DMS114 treated with DMSO at 0.1 percent for 48 hours (cell line): ENCODE data around the gene BMP8A.
"Not testable (repeated sequence)": the region's sequence is repeated elsewhere in the genome, so short reads cannot be mapped to it uniquely, and the experiment has no call there.

Source experiments
- DNase-seq: peaks from one replicate; lab custom pipeline; 2025; ENCODE audit not compliant: unreplicated experiment; lab: John Stamatoyannopoulos, UW

BMP8A gene

DNA sequence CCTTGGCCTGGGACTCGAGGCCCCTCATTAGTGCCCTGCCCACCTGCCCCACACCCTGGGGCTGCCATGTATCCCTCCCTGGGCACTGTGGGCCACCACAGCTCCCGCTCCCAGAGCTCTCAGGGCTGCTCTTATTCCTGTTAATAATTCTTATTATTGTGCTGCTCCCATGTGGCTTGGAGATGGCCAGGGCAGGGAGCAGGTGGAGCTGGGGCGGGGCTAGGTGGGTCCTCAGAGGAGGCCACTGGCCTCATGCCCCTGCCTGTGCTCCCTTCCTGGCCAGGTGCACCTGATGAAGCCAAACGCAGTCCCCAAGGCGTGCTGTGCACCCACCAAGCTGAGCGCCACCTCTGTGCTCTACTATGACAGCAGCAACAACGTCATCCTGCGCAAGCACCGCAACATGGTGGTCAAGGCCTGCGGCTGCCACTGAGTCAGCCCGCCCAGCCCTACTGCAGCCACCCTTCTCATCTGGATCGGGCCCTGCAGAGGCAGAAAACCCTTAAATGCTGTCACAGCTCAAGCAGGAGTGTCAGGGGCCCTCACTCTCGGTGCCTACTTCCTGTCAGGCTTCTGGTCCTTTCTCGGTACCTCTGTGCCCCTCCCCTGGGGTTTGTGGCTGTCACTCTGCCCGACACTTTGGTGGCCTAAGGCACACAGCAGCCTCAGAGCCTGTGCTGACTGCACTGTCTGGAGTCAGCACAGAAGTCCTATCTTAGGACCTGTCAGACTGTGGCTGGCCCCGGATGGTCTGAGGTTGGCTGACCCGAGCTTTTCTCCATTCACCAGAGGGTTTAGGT is 34.1 kb downstream of the BMP8A start:
- no peak for DNase-seq

DNA sequence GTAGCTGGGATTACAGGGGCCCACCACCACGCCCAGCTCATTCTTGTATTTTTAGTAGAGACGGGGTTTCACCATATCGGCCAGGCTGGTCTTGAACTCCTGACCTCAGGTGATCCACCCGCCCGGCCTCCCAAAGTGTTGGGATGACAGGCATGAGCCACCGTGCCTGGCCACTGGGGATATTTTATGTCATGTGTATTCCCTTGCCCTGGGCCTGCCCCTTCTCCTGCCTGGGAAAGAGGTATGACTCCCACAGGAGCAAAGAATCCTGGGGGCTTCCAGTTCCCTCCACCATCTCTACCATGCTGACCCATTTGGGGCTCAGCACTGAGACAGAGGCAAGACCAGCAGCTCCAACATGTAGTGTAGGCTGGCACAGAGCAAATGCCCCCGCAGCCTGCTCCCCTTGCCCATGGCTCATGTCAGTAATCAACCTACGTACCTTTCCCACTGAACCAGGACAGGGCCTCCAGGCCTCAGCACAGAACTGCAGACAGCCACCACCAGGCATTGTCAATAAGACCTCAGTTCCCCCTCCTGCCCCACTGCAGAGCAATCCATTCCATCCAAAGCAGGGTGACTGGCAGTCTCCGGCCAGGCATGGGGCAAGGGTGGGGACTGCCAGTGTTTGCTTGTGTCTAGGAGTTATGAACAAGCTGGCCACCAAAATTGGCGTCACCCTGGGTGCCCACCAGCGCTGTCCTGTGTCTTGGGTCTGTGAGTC is 35.2 kb downstream of the BMP8A start:
- no peak for DNase-seq

DNA sequence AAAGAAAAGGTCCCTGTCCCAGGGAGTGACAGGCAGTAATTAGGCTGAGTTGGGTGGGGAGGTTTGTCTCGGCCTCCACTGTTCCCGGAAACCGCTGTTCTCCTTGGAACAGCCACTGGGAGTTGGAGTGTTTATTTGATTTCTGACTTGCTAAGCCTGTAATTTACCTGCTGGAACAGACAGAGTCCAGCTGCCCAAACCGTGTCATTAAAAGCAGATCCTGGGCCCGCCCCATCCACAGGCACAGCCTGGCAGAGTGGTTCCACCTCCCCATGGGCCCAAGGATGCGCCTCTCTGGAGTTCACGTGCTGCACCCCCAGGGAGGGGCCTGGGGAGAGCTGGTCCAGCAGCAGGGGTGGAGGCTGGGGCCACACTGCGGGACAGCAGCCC is 35.7 kb downstream of the BMP8A start:
- not testable (repeated sequence) for DNase-seq

DNA sequence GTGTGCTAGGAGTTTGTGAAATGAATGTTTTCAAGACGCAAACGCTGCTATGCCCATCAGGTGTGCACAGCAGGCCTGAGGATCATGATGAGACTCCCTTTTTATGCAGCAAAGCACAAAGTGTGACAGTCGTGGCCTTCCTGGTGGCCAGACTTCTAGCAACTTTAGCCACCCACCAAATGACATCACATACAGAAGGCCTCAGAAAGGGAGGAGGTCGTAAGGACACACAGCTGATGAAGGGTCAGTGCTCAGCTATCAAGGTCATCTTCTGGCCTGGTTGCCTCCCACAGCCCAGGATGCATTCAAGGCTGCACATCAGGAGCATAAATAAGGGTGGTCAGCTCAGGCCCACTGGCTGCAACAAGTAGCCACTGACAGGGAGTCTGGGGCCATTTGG is 36.6 kb downstream of the BMP8A start:
- no peak for DNase-seq

DNA sequence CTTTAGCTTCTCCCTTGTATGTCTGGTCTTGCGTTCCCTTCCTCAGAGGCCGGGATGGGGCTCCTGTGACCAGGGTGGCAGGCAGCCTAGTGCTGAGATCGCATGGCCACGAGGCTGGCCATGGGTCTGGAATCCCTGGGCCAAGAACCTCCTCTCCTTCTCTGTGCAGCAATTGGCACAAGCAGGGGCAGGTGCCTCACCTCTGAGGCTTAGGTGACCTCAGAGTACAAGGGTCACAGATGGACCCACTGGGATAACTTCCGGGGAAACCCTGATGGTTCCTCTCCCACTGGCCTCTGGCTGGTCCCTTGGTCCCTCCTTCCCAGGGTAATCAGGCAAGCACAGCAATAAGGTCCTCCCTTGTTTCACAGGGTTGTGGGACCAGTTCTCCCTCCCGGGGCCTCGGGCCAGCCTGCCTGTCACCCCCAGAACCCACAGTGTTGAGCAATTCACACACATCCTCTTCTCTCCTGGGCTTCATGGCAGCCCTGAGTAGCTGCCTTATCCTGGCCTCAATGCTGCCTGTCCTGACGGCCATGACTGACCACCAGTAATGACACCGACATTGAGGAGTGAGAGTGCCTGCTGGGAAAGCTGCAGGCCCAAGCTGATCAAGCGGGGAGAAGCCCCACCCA is 38.6 kb downstream of the BMP8A start:
- no peak for DNase-seq

DNA sequence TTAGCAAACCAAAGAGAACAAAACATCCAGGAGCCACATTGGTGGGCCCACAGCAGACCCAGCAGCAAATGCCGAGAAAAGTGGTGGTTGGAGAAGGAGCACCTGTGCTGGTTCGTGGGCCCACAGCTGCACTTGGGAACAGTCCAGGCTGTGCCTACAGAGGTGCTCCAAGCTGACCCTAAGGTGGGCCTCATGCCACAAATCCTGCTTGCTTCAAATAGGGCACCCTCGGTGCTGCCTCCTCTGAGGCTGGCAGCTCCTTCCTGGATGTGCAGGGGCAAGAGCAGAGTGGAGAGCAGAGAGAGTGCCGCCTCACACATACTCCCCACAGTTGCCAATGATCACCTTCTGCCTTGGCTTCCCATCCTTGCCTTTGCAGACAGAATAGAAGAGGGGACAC is 40.1 kb downstream of the BMP8A start:
- no peak for DNase-seq

DNA sequence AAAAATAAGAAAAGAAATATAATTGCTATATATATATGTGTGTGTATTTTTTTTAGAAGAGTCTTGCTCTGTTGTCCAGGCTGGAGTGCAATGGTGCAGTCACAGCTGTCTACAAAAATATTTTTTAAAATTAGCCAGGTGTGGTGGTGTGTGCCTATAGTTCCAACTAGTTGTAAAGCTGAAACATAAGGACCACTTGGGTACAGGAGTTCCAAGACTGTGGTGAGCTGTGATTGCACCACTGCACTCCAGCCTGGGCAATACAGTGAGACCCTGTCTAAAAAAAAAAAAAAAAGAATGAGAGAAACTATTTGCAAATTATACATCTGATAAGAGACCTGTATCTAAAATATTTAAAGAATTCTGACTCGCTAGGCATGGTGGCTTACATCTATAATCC is 42.0 kb downstream of the BMP8A start:
- no peak for DNase-seq

DNA sequence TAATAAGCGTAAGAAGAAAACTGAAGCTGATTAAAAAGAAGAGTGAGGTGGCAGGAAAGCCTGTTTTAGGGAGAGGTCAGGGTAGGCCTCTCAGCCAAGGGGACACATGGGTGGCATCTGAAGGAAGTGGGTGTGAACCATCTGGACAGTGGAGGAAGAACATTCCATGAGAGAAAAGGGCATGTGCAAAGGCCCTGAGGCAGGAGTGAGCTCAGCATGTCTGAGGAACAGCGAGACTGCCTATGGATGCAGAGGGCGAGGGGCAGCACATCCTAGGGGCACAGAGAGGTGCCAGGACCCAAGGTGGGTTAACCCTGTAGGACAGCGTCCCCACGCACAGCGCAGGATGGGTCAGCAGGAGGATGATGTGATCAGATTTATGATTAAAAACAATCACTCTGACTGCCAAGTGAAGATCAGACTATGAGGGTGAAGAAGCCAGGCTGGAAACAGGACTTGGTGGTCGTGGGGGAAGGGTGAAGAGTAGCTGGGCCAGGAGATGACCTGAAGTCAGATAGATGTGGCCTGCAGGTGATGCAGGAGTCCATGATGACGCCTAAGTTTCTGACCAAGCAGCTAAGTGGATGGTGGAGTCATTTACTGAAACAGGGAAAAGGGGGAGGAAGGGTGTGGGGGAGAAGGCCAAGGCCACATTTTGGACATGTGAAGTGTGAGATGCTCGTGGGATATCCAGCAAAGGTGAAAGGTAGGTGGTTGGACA is 47.3 kb downstream of the BMP8A start:
- DNase-seq: no peak

DNA sequence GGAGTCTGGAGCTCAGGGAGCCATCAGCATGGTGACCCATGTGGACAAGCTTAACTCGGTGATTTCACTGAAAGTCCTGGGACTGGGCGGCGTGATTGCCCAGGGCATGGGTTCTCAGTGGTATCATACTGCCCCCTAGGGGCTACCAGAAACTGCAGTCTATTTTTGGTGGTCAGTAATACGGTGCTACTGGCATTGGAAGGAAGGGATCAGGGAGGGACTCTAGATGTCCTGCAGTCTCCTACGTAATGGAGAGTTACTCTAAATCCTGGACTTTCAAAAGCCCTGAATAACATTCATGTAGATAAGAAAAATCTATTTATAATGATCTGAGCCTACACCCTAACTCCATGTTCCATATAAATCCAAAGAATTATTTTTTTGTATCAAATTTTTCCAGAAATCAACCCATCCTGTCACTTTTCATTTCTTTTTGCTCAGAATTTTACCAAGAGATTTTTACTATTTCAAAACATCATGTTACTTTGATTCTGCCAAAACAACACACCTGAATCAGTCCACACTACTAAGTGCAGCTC is 47.9 kb downstream of the BMP8A start:
- peak; percentile 80 for DNase-seq

DNA sequence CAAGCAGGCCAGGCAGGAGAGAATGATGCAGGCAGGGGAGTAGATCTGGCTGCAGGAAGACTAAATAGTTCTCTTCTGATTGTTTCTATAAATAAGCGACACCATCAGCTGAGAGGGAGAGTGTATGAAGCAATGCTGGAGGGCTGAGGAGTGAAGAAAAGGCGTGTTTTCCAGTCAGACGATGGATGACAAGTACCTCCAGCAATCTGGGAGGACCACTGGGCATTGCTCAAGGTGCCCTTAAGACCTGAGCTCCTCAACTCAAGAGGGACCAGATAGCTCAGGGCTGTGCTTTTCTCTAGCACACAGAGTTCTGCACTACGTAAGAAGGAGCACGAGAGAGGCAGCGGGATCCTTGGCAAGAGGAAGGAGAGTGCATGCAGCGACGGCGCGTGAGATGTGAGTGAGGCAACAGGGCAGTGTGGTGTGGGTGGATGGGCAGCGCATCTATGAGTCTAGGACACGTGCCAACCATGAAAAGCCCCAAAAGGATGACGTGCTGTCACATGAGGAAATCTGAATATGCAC is 49.1 kb downstream of the BMP8A start:
- DNase-seq: no peak

DNA sequence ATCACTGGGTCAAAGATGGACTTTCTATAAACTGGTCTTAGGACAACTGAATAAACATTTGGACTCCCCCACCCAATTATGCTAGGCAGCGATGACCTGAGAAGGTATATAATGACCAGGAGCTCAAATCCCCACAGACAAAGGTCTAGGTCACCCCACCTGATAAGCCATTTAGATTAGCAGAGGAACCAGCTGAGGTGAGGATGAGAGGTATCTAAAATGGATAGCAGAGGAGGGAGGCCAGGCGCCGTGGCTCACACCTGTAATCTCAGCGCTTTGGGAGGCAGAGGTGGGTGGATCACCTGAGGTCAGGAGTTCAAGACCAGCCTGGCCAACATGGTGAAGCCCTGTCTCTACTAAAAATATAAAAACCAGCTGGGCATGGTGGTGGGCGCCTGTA is 51.5 kb downstream of the BMP8A start:
- no peak for DNase-seq

DNA sequence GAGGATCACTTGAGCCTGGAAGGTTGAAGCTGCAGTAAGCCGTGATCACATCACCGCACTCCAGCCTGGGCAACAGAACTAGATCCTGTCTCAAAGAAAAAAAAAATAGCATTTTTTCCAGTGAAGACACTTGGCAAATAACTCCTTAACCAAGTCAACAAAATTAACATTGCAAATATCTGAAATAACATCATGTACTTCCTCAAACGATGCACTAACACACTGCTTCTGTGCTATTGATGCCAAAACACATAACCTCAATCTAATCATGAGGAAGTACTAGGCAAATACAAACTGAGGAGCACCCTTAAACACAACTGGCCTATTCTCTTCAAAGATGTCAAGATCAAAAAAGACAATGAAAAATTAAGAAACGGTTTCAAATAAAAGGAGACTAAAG is 52.9 kb downstream of the BMP8A start:
- DNase-seq: no peak

DNA sequence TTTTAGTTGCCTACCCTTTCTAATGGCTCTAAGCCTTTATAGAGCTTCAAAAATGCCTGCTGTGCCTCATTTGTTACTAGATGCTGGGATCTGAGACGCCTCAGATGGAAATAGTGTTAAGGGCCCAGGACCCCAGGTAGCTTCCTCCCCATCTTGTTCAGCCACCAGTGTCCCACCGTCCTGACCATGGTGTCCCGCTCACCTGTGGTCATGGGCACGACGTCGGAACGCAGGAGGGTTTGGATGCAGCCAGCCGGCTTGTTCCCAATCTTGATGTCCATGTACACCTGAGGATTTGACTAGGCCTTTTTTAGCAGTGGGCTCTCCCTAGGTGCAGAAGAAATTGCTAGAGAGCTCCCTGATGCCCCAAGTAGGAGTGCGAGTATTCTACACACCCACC is 54.1 kb downstream of the BMP8A start:
- DNase-seq: no peak

DNA sequence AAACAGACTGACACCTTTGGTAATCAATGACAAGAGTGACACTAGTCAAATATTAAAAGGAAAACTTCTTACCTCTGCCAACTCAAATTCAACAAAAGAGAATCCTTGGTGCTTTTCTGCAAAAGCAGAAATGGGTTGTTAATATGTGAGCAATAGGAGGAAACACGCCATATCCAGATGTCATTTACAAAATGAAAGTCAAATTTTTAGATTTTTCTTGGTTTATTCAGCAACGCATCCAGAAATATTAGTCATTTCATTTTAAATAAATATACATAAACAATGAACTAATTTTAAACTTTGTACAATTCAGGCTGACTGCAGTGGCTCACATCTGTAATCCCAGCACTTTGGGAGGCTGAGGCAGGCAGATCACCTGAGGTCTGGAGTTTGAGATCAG is 62.8 kb downstream of the BMP8A start:
- DNase-seq: no peak

DNA sequence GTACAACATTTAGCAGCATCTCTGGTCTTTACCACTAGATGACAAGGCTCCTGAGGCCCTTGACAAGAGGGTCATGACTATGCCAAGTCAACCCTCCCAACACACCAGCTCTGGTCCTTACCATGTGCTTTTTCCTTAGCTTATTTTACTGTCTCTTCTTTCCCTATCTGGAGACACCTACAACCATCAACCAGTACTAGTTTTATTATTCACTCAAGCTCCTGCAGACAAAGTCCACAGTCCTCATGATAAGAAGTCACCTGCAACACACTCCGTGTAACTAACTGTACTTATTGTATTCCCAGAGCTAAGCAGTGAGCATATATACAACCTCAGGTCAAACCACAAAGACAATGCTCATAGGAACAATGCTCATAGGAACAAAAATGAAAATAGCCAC is 69.8 kb downstream of the BMP8A start:
- no peak for DNase-seq

DNA sequence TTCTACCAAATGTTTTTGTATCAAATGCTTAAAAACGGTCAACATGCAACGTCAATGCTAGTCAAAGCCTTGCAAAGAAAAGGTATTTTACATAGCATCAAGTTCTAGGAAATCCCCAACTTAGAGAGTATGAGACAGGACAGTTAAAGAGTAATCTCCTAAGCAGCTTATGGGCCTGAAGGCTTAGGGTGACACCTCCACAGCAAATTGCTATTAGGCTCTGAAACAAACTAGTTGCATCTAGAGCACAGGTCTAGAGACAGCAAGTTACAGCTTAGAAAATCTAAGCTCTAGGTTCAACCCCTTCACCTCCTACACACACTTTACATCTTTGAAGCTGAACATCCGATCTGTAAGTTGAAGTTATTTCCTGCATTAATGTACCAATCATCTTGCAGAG is 71.5 kb downstream of the BMP8A start:
- no peak for DNase-seq

DNA sequence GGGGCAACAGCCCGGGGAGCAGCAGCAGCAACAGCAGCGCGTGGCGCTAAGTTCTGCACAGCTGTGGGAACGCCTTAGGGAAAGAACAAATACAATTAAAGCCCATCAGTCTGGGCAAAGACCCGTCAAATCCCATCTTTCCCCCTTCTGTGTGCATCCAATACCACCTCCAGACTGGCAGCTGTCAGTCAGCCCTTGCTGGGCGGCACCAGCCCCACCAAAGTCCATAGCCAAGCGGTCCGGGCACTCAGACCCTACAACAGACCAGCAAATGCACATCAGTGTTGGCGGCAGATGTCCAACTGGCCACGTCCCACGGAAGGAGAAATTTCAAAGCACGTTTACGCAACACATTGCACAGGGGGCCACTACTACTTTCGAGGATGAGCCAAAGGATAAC is 72.2 kb downstream of the BMP8A start:
- DNase-seq: no peak

DNA sequence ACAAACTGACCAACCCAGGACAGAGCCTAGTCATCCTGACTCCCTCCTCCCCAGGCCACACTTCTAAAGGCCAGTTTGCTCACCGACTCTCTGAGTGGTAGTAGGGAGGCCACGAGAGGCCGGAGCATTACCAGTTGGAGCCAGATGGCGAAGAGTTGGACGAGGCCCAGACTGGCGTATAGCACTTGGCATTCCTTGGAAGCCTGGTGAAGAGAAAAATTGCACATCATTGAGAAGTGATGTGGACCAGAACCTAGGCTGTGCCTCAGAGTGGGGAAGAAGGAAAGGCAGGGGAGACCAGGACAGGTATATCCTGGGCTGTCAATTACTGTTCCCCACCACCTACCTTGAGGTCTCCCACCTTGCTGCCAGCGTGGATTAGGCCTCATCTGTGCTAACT is 72.9 kb downstream of the BMP8A start:
- DNase-seq: no peak

DNA sequence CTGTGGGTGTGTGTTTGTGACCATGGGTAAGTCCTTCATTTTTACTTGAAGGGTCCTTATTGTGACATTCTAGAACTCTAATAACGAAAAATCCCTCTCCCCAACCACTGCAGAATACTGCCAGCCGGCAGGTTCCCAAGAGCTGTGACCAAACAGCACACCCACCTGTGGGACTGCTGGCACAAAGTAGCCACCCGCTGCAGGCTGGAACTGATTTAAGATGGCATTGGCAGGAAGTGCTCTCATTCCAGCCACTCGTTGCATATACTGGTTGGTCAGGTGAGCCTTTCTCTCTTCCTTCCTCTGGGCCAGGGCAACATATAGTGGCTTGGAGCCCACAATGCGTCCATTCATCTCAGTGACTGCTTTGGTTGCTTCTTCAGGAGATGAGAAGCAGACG is 73.5 kb downstream of the BMP8A start:
- no peak for DNase-seq

DNA sequence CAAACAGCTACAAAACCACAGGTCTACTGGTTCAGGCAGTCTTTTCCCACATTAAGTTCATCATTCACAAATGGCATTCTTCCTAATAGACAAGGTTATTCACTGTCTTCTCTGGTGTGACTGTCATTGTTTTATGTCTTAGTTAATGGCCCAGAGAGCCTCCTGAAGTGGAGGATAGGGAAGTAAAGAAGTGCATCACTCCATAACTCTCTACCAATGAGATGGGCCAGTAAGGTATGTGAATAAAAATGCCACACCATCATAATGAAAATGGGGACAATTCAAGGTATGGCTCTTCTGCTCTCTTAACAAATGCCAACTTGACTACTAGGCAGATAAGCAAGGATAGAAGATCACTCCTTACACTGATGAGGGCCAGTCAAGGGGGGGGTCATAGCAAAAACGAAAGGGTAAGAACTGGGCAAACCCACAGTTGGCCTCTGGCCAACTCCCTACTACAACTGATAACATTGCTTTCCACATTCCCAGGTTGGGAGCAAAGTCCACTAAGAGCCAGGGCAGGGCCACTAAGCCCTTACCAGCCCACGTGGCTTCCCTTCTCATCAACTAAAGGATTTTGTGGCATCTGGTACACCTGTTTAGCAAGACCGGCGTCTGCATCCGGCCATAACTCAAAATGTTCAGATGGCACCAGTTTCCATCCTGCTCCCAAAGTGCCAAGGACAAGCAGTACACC is 75.2 kb downstream of the BMP8A start:
- no peak for DNase-seq

DNA sequence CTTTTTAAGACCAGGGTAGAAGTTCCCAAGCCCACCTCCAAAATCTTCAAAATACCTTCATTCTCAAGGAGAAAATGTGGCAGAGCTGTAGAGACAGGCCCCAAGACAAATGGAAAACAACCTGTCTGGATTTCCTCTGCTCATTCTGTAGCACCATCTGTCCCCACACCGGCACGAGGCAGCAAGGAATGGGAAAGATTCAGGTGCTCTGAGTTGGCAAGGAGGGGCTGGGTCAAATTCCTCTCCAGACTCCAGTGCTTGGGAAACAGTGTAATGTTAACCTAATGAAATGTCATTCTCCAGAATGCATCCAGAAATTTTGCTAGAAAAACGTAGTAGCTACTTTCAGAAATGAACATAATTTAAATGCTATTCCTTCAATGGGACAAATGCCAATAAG is 75.9 kb downstream of the BMP8A start:
- no peak for DNase-seq
